HG03565 (cell line): ENCODE measurements around the gene ASAH2B.

Experiments
- ATAC-seq: cut with Tn5 transposase; IDR thresholded peaks from one replicate; pipeline ENCODE4 v1.9.1; 2021; ENCODE audit warnings: mild to moderate bottlenecking, moderate library complexity; ENCODE audit not compliant: unreplicated experiment

Gene ASAH2B

GRCh38 chr10:50796693-50797092 lies 57.0 kb downstream of the ASAH2B start:
- ATAC-seq = no peak

GRCh38 chr10:50798297-50798696 lies 58.6 kb downstream of the ASAH2B start:
- no peak for ATAC-seq

DNA sequence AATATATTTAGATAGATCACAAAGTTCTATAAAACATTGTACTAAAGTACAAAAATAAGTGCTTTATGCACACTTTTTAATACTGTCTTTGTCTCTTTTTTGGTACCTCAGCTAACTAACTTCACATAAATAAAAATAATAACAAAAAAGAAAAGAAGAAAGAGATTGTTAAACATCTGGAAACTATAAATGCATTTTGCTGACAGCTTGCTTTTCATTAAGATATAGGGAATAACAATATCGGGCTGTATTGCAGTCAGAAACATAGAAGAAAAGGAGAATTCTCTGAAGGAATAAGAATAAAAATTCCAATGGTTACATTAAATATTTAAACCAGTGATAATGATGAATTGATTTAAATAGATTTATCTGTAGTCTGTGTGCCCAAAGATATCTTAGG lies 59.9 kb downstream of the ASAH2B start:
- no peak for ATAC-seq

- no peak for ATAC-seq
Observed at GRCh38 chr10:50805981-50806622, 66.4 kb downstream of the ASAH2B start.

DNA sequence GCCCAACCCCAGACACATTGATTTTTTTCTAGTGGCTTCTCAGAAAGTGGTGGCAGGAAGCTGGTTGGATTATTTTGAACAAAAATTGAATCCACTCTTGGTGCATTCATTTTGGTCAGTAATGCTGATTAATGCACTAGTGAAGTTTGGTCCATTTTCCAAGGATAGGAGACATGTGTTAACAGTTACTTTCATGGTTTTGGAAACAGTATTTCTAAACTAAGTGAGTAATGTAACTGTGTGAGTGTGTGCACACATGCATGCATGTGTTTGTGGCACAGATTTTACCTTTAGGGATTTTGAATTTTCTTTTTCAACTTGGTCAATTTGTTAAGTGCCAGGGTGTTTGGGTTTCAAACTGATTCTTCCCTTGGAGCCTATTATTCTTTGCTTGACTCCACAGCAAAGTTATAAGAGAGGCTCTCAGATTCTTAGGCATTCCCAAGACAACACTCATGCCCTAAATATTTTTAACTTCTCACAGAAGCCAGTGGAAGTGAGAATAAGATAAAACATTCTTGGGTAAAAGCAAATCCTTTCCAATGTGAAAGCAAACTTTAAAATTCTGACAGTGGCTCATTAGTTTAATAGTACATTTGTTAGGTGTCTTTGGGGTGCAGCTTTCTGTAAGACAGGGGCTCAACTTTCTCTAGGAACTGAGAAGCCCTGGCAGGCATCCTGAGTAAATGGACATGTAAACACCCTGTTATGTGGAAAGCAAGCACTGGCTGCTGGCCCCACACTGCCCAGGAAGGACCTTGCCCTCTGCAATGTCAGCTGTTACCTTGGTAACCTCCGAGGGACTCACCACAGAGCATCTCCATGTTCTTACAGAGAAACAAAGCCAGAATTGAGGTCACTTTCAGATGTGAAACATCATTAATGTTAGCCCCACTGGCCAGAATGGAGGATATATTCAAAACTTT lies 68.4 kb downstream of the ASAH2B start:
- no peak for ATAC-seq
